GM21515 (cell line): Measurements from ENCODE around the gene ZNF132.
A peak's percentile ranks its signal among the peaks of the same experiment; 100 is the strongest.
"Not testable (repeated sequence)": the region's sequence is repeated elsewhere in the genome, so short reads cannot be mapped to it uniquely, and the experiment has no call there.

ENCODE experiments used
- ATAC-seq: cut with Tn5 transposase; IDR thresholded peaks from one replicate; pipeline ENCODE4 v1.9.1; 2021; ENCODE audit not compliant: unreplicated experiment

ZNF132 gene

GRCh38 chr19:58439576-58440554 lies at the start of gene ZNF132:
ZNF132 (minus strand) TSS chr19:58440153; CDS start chr19:58439821, 332 bp downstream.
- ATAC-seq: peak; percentile 94

DNA sequence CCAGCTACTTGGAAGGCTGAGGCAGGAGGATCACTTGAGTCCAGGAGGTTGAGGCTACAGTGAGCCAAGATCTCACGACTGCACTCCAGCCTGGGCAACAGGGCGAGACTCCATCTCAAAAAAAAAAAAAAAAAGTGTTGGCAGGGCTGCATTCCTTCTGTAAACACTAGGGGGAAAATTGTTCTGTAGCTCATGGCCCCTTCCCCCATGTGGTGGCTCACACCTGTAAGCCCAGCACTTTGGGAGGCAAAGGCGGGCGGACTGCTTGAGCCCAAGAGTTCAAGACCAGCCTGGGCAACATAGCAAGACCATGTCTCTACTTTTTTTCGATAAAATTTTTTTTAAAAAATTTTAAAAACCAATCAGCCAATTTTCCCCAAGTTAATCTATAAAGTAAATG lies 44.4 kb upstream of the ZNF132 start:
- not testable (repeated sequence) for ATAC-seq

- ATAC-seq: no peak
Observed at GRCh38 chr19:58483776-58484175, 43.8 kb upstream of the ZNF132 start.

DNA sequence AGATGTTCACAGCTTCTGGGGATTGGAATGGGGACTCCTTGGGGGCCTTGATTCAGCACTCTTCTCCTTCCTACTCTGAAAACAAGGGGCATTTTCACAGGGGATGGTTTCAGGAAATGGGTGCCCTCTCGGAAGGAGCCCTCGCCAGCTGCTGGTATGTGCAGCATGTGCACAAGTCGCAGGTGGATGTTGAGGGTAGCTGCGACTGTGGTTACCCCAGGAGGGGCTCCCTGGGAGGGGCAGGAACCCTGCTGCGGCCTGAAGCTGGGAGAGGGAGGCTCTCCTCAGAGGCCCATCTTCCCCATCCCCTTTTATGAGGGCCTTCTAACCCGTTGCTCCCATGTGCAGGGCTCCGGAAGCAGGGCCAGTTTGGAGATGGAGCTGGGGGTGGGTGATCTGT lies 42.4 kb upstream of the ZNF132 start:
- ATAC-seq: no peak

GRCh38 chr19:58480831-58481230 lies 40.9 kb upstream of the ZNF132 start:
- ATAC-seq: no peak

DNA sequence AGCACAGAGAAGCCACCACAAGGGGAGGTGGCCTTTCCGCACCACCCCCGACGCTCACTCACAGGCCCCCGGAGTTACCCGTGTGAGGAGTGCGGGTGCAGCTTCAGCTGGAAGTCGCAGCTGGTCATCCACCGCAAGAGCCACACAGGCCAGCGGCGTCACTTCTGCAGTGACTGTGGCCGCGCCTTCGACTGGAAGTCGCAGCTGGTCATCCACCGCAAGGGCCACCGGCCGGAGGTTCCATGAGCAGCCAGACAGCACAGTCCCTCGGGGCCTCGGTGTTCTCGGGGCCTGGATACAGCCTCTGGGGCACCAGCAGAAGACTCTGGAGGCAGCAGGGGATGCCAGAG lies 40.5 kb upstream of the ZNF132 start:
- no peak for ATAC-seq

GRCh38 chr19:58479736-58480480 lies 40.0 kb upstream of the ZNF132 start:
- ATAC-seq: no peak

GRCh38 chr19:58479303-58479702 lies 39.4 kb upstream of the ZNF132 start:
- no peak for ATAC-seq

- no peak for ATAC-seq
Observed at GRCh38 chr19:58477871-58478270, 37.9 kb upstream of the ZNF132 start.

GRCh38 chr19:58477130-58477529 lies 37.2 kb upstream of the ZNF132 start:
- no peak for ATAC-seq

- ATAC-seq: no peak
Observed at GRCh38 chr19:58476498-58477015, 36.6 kb upstream of the ZNF132 start.

GRCh38 chr19:58475714-58476497 lies 36.0 kb upstream of the ZNF132 start, which contains the start of gene ZNF446:
ZNF446 (plus strand) TSS chr19:58476352; CDS start chr19:58477219, 867 bp downstream.
- ATAC-seq: peak; percentile 74

GRCh38 chr19:58474997-58475713 lies 35.2 kb upstream of the ZNF132 start:
- ATAC-seq: peak; percentile 2

GRCh38 chr19:58474291-58474996 lies 34.5 kb upstream of the ZNF132 start:
- ATAC-seq: no peak

GRCh38 chr19:58473775-58474174 lies 33.8 kb upstream of the ZNF132 start:
- no peak for ATAC-seq

DNA sequence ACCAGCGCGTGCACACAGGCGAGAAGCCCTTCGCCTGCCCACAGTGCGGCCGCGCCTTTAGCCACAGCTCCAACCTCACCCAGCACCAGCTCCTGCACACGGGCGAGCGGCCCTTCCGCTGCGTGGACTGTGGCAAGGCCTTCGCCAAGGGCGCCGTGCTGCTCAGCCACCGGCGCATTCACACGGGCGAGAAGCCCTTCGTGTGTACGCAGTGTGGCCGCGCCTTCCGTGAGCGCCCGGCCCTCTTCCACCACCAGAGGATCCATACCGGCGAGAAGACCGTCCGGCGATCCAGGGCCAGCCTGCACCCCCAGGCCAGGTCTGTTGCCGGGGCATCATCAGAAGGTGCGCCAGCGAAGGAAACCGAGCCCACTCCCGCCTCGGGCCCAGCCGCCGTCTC lies 31.8 kb upstream of the ZNF132 start:
- no peak for ATAC-seq

GRCh38 chr19:58470837-58471543 lies 31.0 kb upstream of the ZNF132 start:
- ATAC-seq: not testable (repeated sequence)

DNA sequence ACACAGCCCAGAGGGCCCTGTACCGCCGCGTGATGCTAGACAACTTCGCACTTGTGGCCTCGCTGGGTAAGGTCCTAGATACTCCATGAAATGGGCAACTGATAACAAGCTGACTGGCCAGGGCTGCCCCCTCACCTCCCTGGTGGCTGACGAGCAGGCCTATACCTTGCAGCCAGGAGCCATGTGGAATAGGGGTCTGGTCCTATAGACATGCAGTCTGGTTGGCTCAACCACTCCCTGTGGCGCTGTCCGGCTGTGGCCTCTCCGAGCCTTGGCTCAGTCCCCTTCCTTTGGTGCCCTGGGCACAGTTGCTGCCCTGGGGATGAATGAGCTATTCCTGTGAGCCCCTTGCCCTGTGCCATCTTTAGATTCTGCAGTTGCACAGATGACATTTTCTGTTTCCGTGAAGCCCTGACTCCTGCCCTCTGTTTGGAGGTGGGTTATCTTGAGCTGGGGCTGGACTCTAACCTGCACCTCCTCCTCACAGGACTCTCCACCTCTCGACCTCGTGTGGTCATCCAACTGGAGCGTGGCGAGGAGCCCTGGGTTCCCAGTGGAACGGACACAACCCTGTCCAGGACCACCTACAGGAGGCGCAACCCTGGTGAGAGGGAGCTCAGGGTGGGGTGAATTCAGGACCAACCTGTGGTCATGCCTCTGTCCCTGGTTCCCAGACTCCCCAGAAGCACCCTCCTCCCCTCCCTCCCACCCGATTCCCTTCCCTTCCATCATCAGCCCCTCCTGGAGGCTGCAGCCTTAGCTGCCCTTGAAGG lies 29.5 kb upstream of the ZNF132 start:
- ATAC-seq: no peak
